ENCODE measurements around the gene LHFPL6. TPM values are rescaled to one million over a fixed set of nuclear protein-coding genes. Genes with fewer than 3 reads are reported as not detected.

The LHFPL6 gene
- total RNA-seq, 4 donors from 2014 or later: 113 to 177 (median 146) TPM

DNA sequence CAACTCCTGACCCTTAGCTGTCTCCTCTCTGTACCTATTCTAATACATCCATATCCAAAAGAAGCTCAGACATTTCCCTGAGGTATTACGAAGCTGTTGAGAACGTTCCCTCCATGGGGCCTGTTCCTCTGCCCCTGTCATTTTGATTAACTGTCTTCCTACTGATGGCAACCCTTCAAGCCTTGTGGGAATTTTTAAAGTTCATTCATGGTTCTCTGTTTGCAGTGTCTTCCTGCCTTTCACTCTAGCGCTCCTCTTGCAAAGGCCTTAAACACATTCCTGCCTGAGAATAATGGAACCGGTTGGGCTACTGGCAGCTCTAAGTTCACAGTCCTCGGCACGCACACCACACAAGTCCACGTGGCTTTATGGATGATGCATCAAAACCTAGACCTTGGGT, 66.1 kb downstream of the LHFPL6 start:
- 70 to 79% methylated on average over 7 of the region's 7 CpGs for WGBS, 2 donors
- Histone ChIP-seq H3K27me3 (no peaks in the 10 kb centered on the region), H3K27ac (no peak overlapping the region), H3K4me3 (no peak overlapping the region), H3K9me3 (no peaks in the 10 kb centered on the region), H3K4me1 (peaks cover 0 to 9% (median 0%) of the 10 kb centered on the region in 4 donors), H3K36me3 (no peaks in the 10 kb centered on the region)
- TF ChIP-seq, protein P1, sequence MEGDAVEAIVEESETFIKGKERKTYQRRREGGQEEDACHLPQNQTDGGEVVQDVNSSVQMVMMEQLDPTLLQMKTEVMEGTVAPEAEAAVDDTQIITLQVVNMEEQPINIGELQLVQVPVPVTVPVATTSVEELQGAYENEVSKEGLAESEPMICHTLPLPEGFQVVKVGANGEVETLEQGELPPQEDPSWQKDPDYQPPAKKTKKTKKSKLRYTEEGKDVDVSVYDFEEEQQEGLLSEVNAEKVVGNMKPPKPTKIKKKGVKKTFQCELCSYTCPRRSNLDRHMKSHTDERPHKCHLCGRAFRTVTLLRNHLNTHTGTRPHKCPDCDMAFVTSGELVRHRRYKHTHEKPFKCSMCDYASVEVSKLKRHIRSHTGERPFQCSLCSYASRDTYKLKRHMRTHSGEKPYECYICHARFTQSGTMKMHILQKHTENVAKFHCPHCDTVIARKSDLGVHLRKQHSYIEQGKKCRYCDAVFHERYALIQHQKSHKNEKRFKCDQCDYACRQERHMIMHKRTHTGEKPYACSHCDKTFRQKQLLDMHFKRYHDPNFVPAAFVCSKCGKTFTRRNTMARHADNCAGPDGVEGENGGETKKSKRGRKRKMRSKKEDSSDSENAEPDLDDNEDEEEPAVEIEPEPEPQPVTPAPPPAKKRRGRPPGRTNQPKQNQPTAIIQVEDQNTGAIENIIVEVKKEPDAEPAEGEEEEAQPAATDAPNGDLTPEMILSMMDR (IDR thresholded peaks at IDR 0.05): no peak
- TF ChIP-seq POLR2A (IDR thresholded peaks at IDR 0.05) (no peak), EP300 (IDR thresholded peaks at IDR 0.05) (no peak)
- DNase-seq (ENCODE audit: low spot score in 2 of 2): no peak

DNA sequence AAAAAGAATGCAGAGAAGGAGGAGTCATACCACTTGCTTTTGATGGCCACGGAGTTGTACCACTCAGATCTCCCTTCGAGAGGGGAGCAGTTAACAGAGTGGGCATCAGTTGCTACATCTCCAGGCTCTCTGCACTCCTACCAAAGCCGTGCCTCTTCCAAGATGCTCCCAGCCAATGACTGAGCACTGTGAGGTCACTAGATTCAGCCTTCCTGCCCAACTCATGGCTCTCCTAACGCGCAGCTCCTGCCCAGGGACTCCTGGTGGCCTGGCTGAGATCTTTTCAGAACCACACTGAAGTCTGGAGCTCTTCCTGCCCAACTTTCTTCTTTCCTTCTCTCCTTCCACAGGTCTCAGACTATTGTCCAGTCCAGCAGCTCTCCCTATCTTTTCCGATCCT, 66.7 kb downstream of the LHFPL6 start:
- H3K36me3 ChIP-seq: no peaks in the 10 kb centered on the region
- no peak for TF ChIP-seq POLR2A (IDR thresholded peaks at IDR 0.05)
- TF ChIP-seq EP300 (IDR thresholded peaks at IDR 0.05): no peak
- TF ChIP-seq, protein P1 (IDR thresholded peaks at IDR 0.05): no peak
- no peak for DNase-seq (ENCODE audit: low spot score in 2 of 2)
- H3K9me3 ChIP-seq: no peaks in the 10 kb centered on the region
- H3K27me3 ChIP-seq: no peaks in the 10 kb centered on the region
- H3K27ac ChIP-seq: no peak overlapping the region
- 91 to 92% methylated on average over 6 of the region's 6 CpGs for WGBS, 2 donors
- peaks cover 0 to 14% (median 5%) of the 10 kb centered on the region in 4 donors for H3K4me1 ChIP-seq
- H3K4me3 ChIP-seq: no peak overlapping the region

DNA sequence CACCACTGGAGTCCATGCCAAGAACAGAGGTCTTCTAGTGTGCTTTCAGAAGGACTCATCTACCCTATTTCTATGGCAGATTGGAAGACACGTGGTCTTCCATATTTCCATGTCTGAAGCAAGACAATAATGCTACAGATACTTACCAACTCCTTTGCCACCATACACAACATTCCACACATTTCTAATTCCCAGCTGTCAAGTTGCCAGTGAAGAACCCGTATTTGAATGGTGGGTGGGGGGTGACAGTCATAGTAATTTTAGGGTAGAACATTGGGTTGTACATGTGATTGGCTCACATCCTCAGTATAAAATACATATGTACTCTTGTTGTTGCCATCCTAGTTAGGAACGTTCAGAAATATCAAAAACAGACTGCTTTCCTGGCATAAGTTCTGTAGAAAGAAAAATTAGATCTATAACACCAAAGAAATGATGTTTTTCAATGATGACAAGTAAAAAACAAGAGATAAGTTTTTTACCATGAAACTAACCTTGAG, 69.3 kb downstream of the LHFPL6 start:
- Histone ChIP-seq H3K27ac (no peak overlapping the region), H3K27me3 (no peaks in the 10 kb centered on the region), H3K4me3 (no peak overlapping the region), H3K9me3 (no peaks in the 10 kb centered on the region), H3K4me1 (peaks cover 0 to 20% (median 9%) of the 10 kb centered on the region in 4 donors), H3K36me3 (no peaks in the 10 kb centered on the region)
- WGBS, 2 donors: 45 to 64% methylated on average over 3 of the region's 3 CpGs
- DNase-seq (ENCODE audit: low spot score in 2 of 2): no peak
- no peak for TF ChIP-seq POLR2A (IDR thresholded peaks at IDR 0.05)
- TF ChIP-seq, protein P1 (IDR thresholded peaks at IDR 0.05): no peak
- no peak for TF ChIP-seq EP300 (IDR thresholded peaks at IDR 0.05)

DNA sequence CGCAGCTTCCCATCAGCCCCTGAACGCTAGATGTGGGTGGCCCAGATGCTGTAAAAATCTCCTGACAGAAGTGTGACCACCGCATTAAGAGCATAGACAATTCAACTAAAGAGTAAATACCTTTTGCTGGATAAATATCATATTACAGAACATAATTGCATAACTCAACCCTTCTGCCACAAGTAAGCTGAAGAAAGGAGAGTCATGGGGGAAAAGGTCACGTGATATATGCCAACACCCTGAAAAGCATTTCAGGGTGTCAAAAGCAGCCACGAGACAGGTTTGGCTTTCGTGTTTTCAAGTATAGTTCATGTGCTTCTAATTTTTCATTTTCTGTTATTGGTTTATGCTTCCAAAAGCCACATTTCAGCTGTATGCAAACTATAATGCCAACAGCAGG, 71.3 kb downstream of the LHFPL6 start:
- TF ChIP-seq, protein P1 (IDR thresholded peaks at IDR 0.05): no peak
- TF ChIP-seq EP300 (IDR thresholded peaks at IDR 0.05): no peak
- no peak for TF ChIP-seq POLR2A (IDR thresholded peaks at IDR 0.05)
- no peaks in the 10 kb centered on the region for H3K9me3 ChIP-seq
- WGBS, 2 donors: 79 to 80% methylated on average over 6 of the region's 6 CpGs
- H3K36me3 ChIP-seq: no peaks in the 10 kb centered on the region
- no peak overlapping the region for H3K27ac ChIP-seq
- H3K27me3 ChIP-seq: no peaks in the 10 kb centered on the region
- no peak overlapping the region for H3K4me3 ChIP-seq
- peaks cover 0 to 30% (median 9%) of the 10 kb centered on the region in 4 donors for H3K4me1 ChIP-seq
- no peak for DNase-seq (ENCODE audit: low spot score in 2 of 2)

DNA sequence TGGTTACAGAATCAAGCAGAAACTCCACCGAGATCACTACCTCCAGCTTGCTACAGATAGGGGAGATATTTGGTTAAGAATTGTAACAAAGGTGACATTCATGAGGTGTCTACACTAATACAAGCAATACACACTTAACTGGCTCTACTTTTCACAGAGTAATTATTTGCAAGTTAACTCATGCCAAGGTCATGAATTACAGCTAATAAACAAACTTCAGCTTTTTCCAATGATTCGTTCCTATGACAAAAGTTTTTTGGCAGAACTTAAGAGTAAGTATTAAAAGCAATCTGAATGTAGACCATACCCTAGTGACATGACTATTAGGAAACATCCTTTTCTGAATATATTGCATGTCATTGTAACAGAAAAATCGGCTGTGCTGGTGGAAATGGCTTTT, 72.1 kb downstream of the LHFPL6 start:
- no peak for TF ChIP-seq POLR2A (IDR thresholded peaks at IDR 0.05)
- TF ChIP-seq, protein P1 (IDR thresholded peaks at IDR 0.05): no peak
- no peak for TF ChIP-seq EP300 (IDR thresholded peaks at IDR 0.05)
- Histone ChIP-seq H3K27me3 (no peaks in the 10 kb centered on the region), H3K4me1 (peaks cover 0 to 30% (median 9%) of the 10 kb centered on the region in 4 donors), H3K9me3 (no peaks in the 10 kb centered on the region), H3K27ac (no peak overlapping the region), H3K4me3 (no peak overlapping the region), H3K36me3 (no peaks in the 10 kb centered on the region)
- no peak for DNase-seq (ENCODE audit: low spot score in 2 of 2)
- WGBS, 2 donors: 34 to 38% methylated on average over 3 of the region's 3 CpGs
